HepG2 (cell line): ENCODE data around the gene GRB7. TPM values are rescaled to one million over a fixed set of nuclear protein-coding genes. Genes with fewer than 3 reads are reported as not detected.

ENCODE experiments used
- ATF7 ChIP-seq, 2 experiments: fragments of 450-650 bp in 1 of 2; sonication (generic) in 1 of 2; formaldehyde crosslinking in 1 of 2; IDR thresholded peaks; 2 replicates each; pipeline versions ENCODE4 v1.4.0 to v1.6.1; 2016 to 2020; ENCODE audit warnings: antibody characterized with exemption in 1 of 2, mild to moderate bottlenecking in 1 of 2, missing genetic modification reagents in 1 of 2
- ATM ChIP-seq: fragments of 450-650 bp; IDR thresholded peaks from 2 replicates; pipeline ENCODE4 v1.7.1; 2017; ENCODE audit warnings: mild to moderate bottlenecking, borderline replicate concordance
- ERF ChIP-seq: IDR thresholded peaks from 2 replicates; pipeline ENCODE4 v1.6.1; 2018; ENCODE audit warnings: missing biosample characterization, missing genetic modification reagents
- GATAD1 ChIP-seq: IDR thresholded peaks from 2 replicates; pipeline ENCODE4 v1.6.1; 2016; ENCODE audit warnings: missing genetic modification reagents, missing compliant biosample characterization
- MEIS2 ChIP-seq: sonication (generic); formaldehyde crosslinking; IDR thresholded peaks from 2 replicates; pipeline ENCODE4 v1.9.0; 2021; ENCODE audit warnings: mild to moderate bottlenecking, missing genetic modification reagents
- MIER3 ChIP-seq: IDR thresholded peaks from 2 replicates; pipeline ENCODE4 v1.6.1; 2016; ENCODE audit warnings: missing compliant biosample characterization, borderline replicate concordance
- NFATC3 ChIP-seq: sonication (generic); formaldehyde crosslinking; IDR thresholded peaks from 2 replicates; pipeline ENCODE4 v1.5.1; 2020; ENCODE audit warnings: mild to moderate bottlenecking, missing genetic modification reagents
- SIX4 ChIP-seq: sonication (generic); formaldehyde crosslinking; IDR thresholded peaks from 2 replicates; pipeline ENCODE4 v1.4.0; 2020; ENCODE audit warnings: missing genetic modification reagents
- ZBTB1 ChIP-seq: sonication (generic); formaldehyde crosslinking; IDR thresholded peaks from 2 replicates; pipeline ENCODE4 v1.4.0; 2020; ENCODE audit warnings: missing genetic modification reagents, borderline replicate concordance
- ZNF10 ChIP-seq: sonication (generic); formaldehyde crosslinking; IDR thresholded peaks from 2 replicates; pipeline ENCODE4 v1.4.0; 2020; ENCODE audit warnings: mild to moderate bottlenecking, low read depth, missing genetic modification reagents, borderline replicate concordance
- ZNF382 ChIP-seq: sonication (generic); formaldehyde crosslinking; IDR thresholded peaks from 2 replicates; pipeline ENCODE4 v1.5.0; 2020; ENCODE audit warnings: missing genetic modification reagents, mild to moderate bottlenecking, borderline replicate concordance
- ZNF607 ChIP-seq: sonication (generic); formaldehyde crosslinking; IDR thresholded peaks from 2 replicates; pipeline ENCODE4 v1.5.1; 2020; ENCODE audit warnings: missing genetic modification reagents, mild to moderate bottlenecking, borderline replicate concordance
- ZNF713 ChIP-seq: sonication (generic); formaldehyde crosslinking; IDR thresholded peaks from 2 replicates; pipeline ENCODE4 v1.4.0; 2020; ENCODE audit warnings: mild to moderate bottlenecking, missing genetic modification reagents
- ZNF724P ChIP-seq: sonication (generic); formaldehyde crosslinking; IDR thresholded peaks from 2 replicates; pipeline ENCODE4 v1.8.0; 2022; ENCODE audit warnings: missing genetic modification reagents, borderline replicate concordance
- ZNF772 ChIP-seq: sonication (generic); formaldehyde crosslinking; IDR thresholded peaks from 2 replicates; pipeline ENCODE4 v1.5.0; 2020; ENCODE audit warnings: mild to moderate bottlenecking, missing genetic modification reagents
- ZNF782 ChIP-seq: sonication (generic); formaldehyde crosslinking; IDR thresholded peaks from 2 replicates; pipeline ENCODE4 v1.4.0; 2020; ENCODE audit warnings: missing genetic modification reagents, mild to moderate bottlenecking, borderline replicate concordance
- ZNF816 ChIP-seq: sonication (generic); formaldehyde crosslinking; IDR thresholded peaks from 2 replicates; pipeline ENCODE4 v1.8.0; 2022; ENCODE audit warnings: missing genetic modification reagents, mild to moderate bottlenecking, borderline replicate concordance
- polyA plus RNA-seq, 8 experiments: library from polyadenylated mRNA; depleted of rRNA in 3 of 8; stranded (reverse) in 7 of 8; unstranded in 1 of 8; fragments of >200 nt; fragmentation: Illumina TruSeq in 4 of 8; extraction: Trizol in 4 of 8; gene quantifications; 2 replicates each; pipeline versions ENCODE4 v1.2.1 to v1.2.3, GENCODE V29; 2011 to 2016; ENCODE audit warnings: low read depth in 4 of 8, missing spikeins in 1 of 8, mixed read lengths in 1 of 8; ENCODE audit not compliant: insufficient read depth in 1 of 8
- total RNA-seq, 5 experiments: library from RNA; depleted of rRNA; stranded (reverse); fragments of >200 nt; fragmentation: Illumina TruSeq; extraction: Trizol; gene quantifications; 2 replicates each; pipeline ENCODE4 v1.2.3, GENCODE V29; 2016; ENCODE audit warnings: low read depth in 1 of 5
- TF ChIP-seq, protein P1 (sequence below): sonication (generic); formaldehyde crosslinking; IDR thresholded peaks from 2 replicates; pipeline ENCODE4 v1.9.0; 2022; ENCODE audit warnings: missing genetic modification reagents, mild to moderate bottlenecking, borderline replicate concordance
- TF ChIP-seq, protein P2 (sequence below): IDR thresholded peaks from 2 replicates; pipeline ENCODE4 v1.6.1; 2016; ENCODE audit warnings: low read depth, missing genetic modification reagents, missing compliant biosample characterization

GRB7 gene
- total and polyA plus RNA-seq, 2 of the 13 experiments (the other 11 are each of a cell fraction or from before 2014, with no cell fraction given): 60.2 to 77.7 TPM

DNA sequence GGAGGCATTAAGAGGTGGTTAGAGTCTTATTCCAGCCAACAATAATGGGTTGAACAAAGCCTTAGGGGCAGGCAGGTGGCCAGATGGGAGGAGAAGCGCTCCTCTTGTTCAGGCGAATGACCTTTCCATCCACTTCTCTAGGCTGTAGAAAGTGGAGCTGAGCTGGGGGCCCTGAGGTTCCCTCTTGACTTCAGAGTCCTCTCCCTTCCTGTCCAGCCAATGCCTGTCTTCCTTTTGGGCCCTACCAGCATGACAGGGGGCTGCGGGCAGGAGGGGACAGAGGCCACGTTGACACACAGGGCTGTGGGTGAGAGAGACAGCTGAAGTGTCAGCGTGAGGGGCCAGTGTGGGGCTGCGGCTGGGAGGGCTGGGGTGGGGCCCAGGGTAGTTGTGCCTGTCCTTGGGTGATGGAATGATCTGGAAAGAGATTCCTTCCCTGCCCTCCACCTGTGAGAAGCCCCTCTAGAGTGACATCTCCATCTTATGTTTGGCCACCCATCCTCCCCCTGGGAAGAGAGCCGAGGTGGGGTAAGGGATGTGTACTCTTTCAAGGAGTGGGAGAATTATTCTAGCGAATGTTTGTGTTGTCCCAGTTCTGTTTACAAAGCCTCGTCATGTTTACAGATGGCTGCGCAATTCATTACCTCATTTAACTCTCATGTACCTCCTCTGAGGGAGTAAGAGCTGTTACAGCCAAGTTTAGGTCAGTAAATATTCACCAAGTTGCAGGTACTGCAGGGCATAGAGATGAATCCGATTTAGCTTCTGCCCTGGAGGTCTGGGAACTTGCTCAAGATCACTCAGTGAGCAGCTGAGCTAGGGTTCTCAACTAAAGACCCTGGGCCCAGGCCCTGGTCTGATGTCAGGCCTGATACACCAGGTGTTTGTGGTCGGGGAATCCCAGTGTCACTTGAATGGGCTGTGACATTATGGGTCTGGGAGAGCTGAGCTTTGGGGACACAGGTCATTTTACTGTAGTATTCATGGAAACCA, 34.5 kb upstream of the GRB7 start (continued):
- TF ChIP-seq ZNF782 (CRISPR knock-in tag) (peak; percentile 46; the same call in 1 of the 2 replicates), ZNF10 (no peak), ATM (no peak), GATAD1 (no peak; the same call in 1 of the 2 replicates), MEIS2 (CRISPR knock-in tag) (peak; percentile 65), ZNF607 (CRISPR knock-in tag) (peak; percentile 86; the same call in 1 of the 2 replicates), ZNF724P (CRISPR knock-in tag) (peak; percentile 51; the same call in 1 of the 2 replicates), NFATC3 (CRISPR knock-in tag) (no peak), ZNF816 (peak; percentile 96), ZNF713 (no peak), ATF7 (IDR thresholded peaks at IDR 0.05) (peak; percentile 86), ATF7 (CRISPR knock-in tag; IDR thresholded peaks at IDR 0.05) (peak; percentile 71; the same call in 1 of the 2 replicates), SIX4 (no peak), ERF (CRISPR knock-in tag) (peak; percentile 59; the same call in 1 of the 2 replicates), ZBTB1 (CRISPR knock-in tag) (no peak), MIER3 (CRISPR knock-in tag) (peak; percentile 72; the same call in 1 of the 2 replicates), ZNF382 (no peak), ZNF772 (CRISPR knock-in tag) (no peak)
- TF ChIP-seq, protein P1, sequence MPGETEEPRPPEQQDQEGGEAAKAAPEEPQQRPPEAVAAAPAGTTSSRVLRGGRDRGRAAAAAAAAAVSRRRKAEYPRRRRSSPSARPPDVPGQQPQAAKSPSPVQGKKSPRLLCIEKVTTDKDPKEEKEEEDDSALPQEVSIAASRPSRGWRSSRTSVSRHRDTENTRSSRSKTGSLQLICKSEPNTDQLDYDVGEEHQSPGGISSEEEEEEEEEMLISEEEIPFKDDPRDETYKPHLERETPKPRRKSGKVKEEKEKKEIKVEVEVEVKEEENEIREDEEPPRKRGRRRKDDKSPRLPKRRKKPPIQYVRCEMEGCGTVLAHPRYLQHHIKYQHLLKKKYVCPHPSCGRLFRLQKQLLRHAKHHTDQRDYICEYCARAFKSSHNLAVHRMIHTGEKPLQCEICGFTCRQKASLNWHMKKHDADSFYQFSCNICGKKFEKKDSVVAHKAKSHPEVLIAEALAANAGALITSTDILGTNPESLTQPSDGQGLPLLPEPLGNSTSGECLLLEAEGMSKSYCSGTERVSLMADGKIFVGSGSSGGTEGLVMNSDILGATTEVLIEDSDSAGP (CRISPR knock-in tag): peak; percentile 62; the same call in 1 of the 2 replicates
- TF ChIP-seq, protein P2, sequence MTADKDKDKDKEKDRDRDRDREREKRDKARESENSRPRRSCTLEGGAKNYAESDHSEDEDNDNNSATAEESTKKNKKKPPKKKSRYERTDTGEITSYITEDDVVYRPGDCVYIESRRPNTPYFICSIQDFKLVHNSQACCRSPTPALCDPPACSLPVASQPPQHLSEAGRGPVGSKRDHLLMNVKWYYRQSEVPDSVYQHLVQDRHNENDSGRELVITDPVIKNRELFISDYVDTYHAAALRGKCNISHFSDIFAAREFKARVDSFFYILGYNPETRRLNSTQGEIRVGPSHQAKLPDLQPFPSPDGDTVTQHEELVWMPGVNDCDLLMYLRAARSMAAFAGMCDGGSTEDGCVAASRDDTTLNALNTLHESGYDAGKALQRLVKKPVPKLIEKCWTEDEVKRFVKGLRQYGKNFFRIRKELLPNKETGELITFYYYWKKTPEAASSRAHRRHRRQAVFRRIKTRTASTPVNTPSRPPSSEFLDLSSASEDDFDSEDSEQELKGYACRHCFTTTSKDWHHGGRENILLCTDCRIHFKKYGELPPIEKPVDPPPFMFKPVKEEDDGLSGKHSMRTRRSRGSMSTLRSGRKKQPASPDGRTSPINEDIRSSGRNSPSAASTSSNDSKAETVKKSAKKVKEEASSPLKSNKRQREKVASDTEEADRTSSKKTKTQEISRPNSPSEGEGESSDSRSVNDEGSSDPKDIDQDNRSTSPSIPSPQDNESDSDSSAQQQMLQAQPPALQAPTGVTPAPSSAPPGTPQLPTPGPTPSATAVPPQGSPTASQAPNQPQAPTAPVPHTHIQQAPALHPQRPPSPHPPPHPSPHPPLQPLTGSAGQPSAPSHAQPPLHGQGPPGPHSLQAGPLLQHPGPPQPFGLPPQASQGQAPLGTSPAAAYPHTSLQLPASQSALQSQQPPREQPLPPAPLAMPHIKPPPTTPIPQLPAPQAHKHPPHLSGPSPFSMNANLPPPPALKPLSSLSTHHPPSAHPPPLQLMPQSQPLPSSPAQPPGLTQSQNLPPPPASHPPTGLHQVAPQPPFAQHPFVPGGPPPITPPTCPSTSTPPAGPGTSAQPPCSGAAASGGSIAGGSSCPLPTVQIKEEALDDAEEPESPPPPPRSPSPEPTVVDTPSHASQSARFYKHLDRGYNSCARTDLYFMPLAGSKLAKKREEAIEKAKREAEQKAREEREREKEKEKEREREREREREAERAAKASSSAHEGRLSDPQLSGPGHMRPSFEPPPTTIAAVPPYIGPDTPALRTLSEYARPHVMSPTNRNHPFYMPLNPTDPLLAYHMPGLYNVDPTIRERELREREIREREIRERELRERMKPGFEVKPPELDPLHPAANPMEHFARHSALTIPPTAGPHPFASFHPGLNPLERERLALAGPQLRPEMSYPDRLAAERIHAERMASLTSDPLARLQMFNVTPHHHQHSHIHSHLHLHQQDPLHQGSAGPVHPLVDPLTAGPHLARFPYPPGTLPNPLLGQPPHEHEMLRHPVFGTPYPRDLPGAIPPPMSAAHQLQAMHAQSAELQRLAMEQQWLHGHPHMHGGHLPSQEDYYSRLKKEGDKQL: peak; percentile 46; the same call in 1 of the 2 replicates
